B cell (primary cell): Measurements from ENCODE around the gene TEPSIN. TPM values are rescaled to one million over a fixed set of nuclear protein-coding genes. Genes with fewer than 3 reads are reported as not detected.

ENCODE experiments used
- ATAC-seq: fragments of 200-7000 bp; cut with Tn5 transposase; one replicate; pipeline ENCODE4 v1.10.0; 2021; ENCODE audit warnings: low read depth, mild to moderate bottlenecking, moderate number of reproducible peaks, moderate library complexity
- CTCF ChIA-PET: fragments of 350-600 bp; sonication (Branson Sonifier 250); formaldehyde crosslinking; loops from one replicate; lab custom pipeline; 2021; ENCODE audit warnings: antibody characterized with exemption, inconsistent platforms; lab: Charles Lee
- POLR2A ChIA-PET: fragments of 350-600 bp; sonication (Branson Sonifier 250); formaldehyde crosslinking; loops from one replicate; lab custom pipeline; 2021; ENCODE audit warnings: antibody characterized with exemption; lab: Charles Lee
- DNase-seq: peaks from one replicate; pipeline ENCODE4 v3.0.0; 2013
- H2AFZ ChIP-seq: 2 replicates; pipeline ENCODE4 v1.6.1; 2012; ENCODE audit warnings: mild to moderate bottlenecking, low read depth, low read length; ENCODE audit not compliant: insufficient read depth, poor library complexity, severe bottlenecking
- H3K27ac ChIP-seq, 2 donors: 1 replicate in 1 of 2; 2 replicates in 1 of 2; pipeline ENCODE4 v1.5.1; 2012 to 2013; ENCODE audit warnings: low read length in 2 of 2, mild to moderate bottlenecking in 2 of 2, moderate library complexity in 1 of 2
- H3K27me3 ChIP-seq, 4 experiments: fragments of 200-600 bp in 1 of 4; sonication (generic) in 1 of 4; replicated peaks in 1 of 4; 1 replicate in 2 of 4; 2 replicates in 2 of 4; pipeline versions ENCODE4 v1.6.1 to v1.7.0; 2013 to 2016; ENCODE audit warnings: low read length in 3 of 4, mild to moderate bottlenecking in 2 of 4, mixed read lengths in 1 of 4, moderate library complexity in 1 of 4; ENCODE audit not compliant: insufficient read depth in 4 of 4, control insufficient read depth in 3 of 4; ENCODE audit errors: control extremely low read depth in 1 of 4
- H3K36me3 ChIP-seq, 2 experiments: replicated peaks in 1 of 2; 1 replicate in 1 of 2; 2 replicates in 1 of 2; pipeline versions ENCODE4 v1.6.1 to v1.7.1; 2013; ENCODE audit warnings: low read length in 1 of 2; ENCODE audit not compliant: insufficient read depth in 2 of 2, control insufficient read depth in 1 of 2; ENCODE audit errors: control extremely low read depth in 1 of 2, extremely low read depth in 1 of 2
- H3K4me1 ChIP-seq, 2 donors: fragments of 200-600 bp in 1 of 2; sonication (generic) in 1 of 2; 1 replicate in 1 of 2; 2 replicates in 1 of 2; pipeline versions ENCODE4 v1.5.1 to v1.6.1; 2013 to 2017; ENCODE audit warnings: low read length in 2 of 2; ENCODE audit not compliant: control insufficient read depth in 2 of 2, insufficient read depth in 2 of 2
- H3K4me2 ChIP-seq: replicated peaks from 2 replicates; pipeline ENCODE3; 2012; ENCODE audit warnings: mild to moderate bottlenecking, low read depth, low read length; ENCODE audit not compliant: poor library complexity, severe bottlenecking
- H3K4me3 ChIP-seq, 5 experiments: fragments of 200-600 bp in 1 of 5; sonication (generic) in 1 of 5; 1 replicate in 3 of 5; 2 replicates in 2 of 5; pipeline versions ENCODE4 v1.5.1 to v1.7.0; 2011 to 2016; ENCODE audit warnings: low read length in 4 of 5, mild to moderate bottlenecking in 4 of 5, low read depth in 2 of 5, control low read depth in 1 of 5, moderate library complexity in 1 of 5; ENCODE audit not compliant: insufficient read depth in 1 of 5; ENCODE audit errors: control extremely low read depth in 1 of 5, extremely low read depth in 1 of 5
- H3K79me2 ChIP-seq: fragments of 200-600 bp; sonication (generic); one replicate; pipeline ENCODE4 v1.6.0; 2016; ENCODE audit warnings: low read length; ENCODE audit not compliant: control insufficient read depth, insufficient read depth
- H3K9ac ChIP-seq: fragments of 200-600 bp; sonication (generic); 2 replicates; pipeline ENCODE4 v1.6.1; 2017; ENCODE audit warnings: mild to moderate bottlenecking, low read length, moderate library complexity
- H3K9me3 ChIP-seq, 3 donors: one replicate each; pipeline versions ENCODE4 v1.6.1 to v1.7.1; 2013; ENCODE audit warnings: low read length in 2 of 3; ENCODE audit not compliant: control insufficient read depth in 2 of 3, insufficient read depth in 1 of 3; ENCODE audit errors: control extremely low read depth in 1 of 3
- H4K20me1 ChIP-seq: 2 replicates; pipeline ENCODE4 v1.6.0; 2012; ENCODE audit warnings: mild to moderate bottlenecking, low read length; ENCODE audit not compliant: insufficient read depth, control insufficient read depth, poor library complexity, severe bottlenecking
- H3K27ac Mint-ChIP-seq: one replicate; pipeline ENCODE4 v1.8.0; 2021; ENCODE audit warnings: mixed read lengths
- H3K27me3 Mint-ChIP-seq: one replicate; pipeline ENCODE4 v1.8.0; 2021; ENCODE audit warnings: mixed read lengths
- H3K4me1 Mint-ChIP-seq: one replicate; pipeline ENCODE4 v1.8.0; 2021; ENCODE audit warnings: mixed read lengths
- H3K4me3 Mint-ChIP-seq: one replicate; pipeline ENCODE4 v1.8.0; 2021; ENCODE audit warnings: mixed read lengths
- H3K9me3 Mint-ChIP-seq: one replicate; pipeline ENCODE4 v1.8.0; 2022; ENCODE audit warnings: mixed read lengths; ENCODE audit not compliant: insufficient read depth
- EZH2 ChIP-seq: IDR thresholded peaks from 2 replicates; pipeline ENCODE4 v1.6.1; 2012; ENCODE audit warnings: borderline replicate concordance, low read depth, mild to moderate bottlenecking, moderate library complexity, low read length; ENCODE audit not compliant: insufficient read depth, poor library complexity, severe bottlenecking
- WGBS: methylation state at CpG from one replicate; pipeline ENCODE4 v1.1.5; 2013; ENCODE audit warnings: missing lambda C conversion rate; ENCODE audit not compliant: insufficient coverage; 5-methylcytosine and 5-hydroxymethylcytosine counted together
- intact Hi-C: fragments of 100-400 bp; cut with micrococcal nuclease; formaldehyde crosslinking; loops from one replicate; pipeline ENCODE4 v1.10.0; 2022
- polyA plus RNA-seq: library from polyadenylated mRNA; depleted of rRNA; stranded (reverse); fragments of >200 nt; gene quantifications from 2 replicates; pipeline ENCODE4 v1.2.3, GENCODE V29; 2012
- total RNA-seq, 2 donors: library from RNA; stranded (reverse); fragments of 120-200 nt in 1 of 2; gene quantifications; 1 replicate in 1 of 2; 2 replicates in 1 of 2; pipeline versions ENCODE4 v1.2.3 to v1.2.4, GENCODE V29; 2013 to 2022
- TF ChIP-seq, protein P1 (sequence below): fragments of 200-600 bp; IDR thresholded peaks from one replicate; pipeline ENCODE4 v1.8.0; 2022; ENCODE audit warnings: antibody characterized with exemption, mild to moderate bottlenecking

The TEPSIN gene
- total and polyA plus RNA-seq, 2 donors (not counting 1 experiment from before 2014, with no cell fraction given) = 180 to 273 TPM

DNA sequence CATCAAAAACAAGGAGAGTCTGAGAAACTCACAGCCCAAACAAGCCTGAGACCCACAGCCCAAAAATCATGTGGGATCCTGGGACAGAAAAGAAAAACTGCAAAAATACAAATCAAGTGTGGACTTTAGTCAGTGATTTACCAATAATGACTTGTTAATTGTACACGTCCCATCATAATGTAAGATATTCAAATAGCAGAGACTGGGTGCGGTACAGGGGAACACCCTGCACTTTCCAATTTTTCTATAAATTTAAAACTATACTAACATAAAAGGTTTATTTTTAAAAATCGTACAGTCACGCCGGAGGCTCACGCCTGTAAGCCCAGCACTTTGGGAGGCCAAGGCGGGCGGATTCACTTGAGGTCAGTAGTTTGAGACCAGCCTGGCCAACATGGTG, 24.9 kb downstream of the TEPSIN start:
- no peaks in the 10 kb centered on the region for H3K9me3 ChIP-seq
- H3K4me2 ChIP-seq = no peak overlapping the region
- no peak overlapping the region for H3K27ac Mint-ChIP-seq
- no peaks in the 10 kb centered on the region for H3K27me3 ChIP-seq
- H3K27me3 Mint-ChIP-seq = no peaks in the 10 kb centered on the region
- intact Hi-C loops = no loop called here
- H3K4me1 Mint-ChIP-seq = peaks cover 8% of the 10 kb centered on the region
- no peaks in the 10 kb centered on the region for H4K20me1 ChIP-seq
- ChIA-PET POLR2A (no interaction called here), CTCF (no interaction called here)
- no peak overlapping the region for H3K27ac ChIP-seq
- no peaks in the 10 kb centered on the region for H3K9me3 Mint-ChIP-seq
- 96% methylated on average over 6 of the region's 8 CpGs for WGBS
- H3K4me3 ChIP-seq = no peak overlapping the region
- no peaks in the 10 kb centered on the region for H3K4me1 ChIP-seq
- peaks cover 0 to 8% of the 10 kb centered on the region in 2 experiments for H3K36me3 ChIP-seq
- H3K79me2 ChIP-seq = peaks cover 8% of the 10 kb centered on the region
- TF ChIP-seq, protein P1, sequence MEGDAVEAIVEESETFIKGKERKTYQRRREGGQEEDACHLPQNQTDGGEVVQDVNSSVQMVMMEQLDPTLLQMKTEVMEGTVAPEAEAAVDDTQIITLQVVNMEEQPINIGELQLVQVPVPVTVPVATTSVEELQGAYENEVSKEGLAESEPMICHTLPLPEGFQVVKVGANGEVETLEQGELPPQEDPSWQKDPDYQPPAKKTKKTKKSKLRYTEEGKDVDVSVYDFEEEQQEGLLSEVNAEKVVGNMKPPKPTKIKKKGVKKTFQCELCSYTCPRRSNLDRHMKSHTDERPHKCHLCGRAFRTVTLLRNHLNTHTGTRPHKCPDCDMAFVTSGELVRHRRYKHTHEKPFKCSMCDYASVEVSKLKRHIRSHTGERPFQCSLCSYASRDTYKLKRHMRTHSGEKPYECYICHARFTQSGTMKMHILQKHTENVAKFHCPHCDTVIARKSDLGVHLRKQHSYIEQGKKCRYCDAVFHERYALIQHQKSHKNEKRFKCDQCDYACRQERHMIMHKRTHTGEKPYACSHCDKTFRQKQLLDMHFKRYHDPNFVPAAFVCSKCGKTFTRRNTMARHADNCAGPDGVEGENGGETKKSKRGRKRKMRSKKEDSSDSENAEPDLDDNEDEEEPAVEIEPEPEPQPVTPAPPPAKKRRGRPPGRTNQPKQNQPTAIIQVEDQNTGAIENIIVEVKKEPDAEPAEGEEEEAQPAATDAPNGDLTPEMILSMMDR = no peak
- no peak for TF ChIP-seq EZH2
- H2AFZ ChIP-seq = no peak overlapping the region
- H3K4me3 Mint-ChIP-seq = no peak overlapping the region
- ATAC-seq (no peak), DNase-seq (no peak)
- H3K9ac ChIP-seq = no peak overlapping the region

DNA sequence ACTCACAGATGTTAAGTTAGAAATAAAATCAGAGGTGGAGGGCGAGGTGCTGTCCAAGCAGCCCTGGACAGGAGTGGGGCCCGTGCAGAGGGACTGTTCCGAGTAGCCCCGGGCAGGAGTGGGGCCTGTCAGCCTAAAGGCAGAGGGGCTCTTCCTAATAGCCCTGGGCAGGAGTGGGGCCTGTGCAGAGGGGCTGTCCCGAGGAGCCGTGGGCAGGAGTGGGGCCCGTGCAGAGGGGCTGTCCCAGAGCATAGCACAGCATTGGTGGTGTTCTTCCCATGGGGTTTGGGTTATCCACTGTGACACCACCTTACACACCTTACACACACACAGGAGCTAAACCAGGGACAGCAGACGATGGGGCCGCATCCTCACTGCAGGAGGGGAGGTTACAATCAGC, 26.5 kb downstream of the TEPSIN start:
- WGBS = 62% methylated on average over 4 of the region's 9 CpGs
- H3K79me2 ChIP-seq = peaks cover 22% of the 10 kb centered on the region
- no peak overlapping the region for H3K4me2 ChIP-seq
- no peak overlapping the region for H3K27ac Mint-ChIP-seq
- H3K4me3 Mint-ChIP-seq = no peak overlapping the region
- no peaks in the 10 kb centered on the region for H3K27me3 ChIP-seq
- no peak overlapping the region for H2AFZ ChIP-seq
- peaks cover 3% of the 10 kb centered on the region in 2 donors for H3K4me1 ChIP-seq
- H3K9me3 ChIP-seq = no peaks in the 10 kb centered on the region
- H3K36me3 ChIP-seq = peaks cover 0 to 5% of the 10 kb centered on the region in 2 experiments
- CTCF ChIA-PET = no interaction called here
- intact Hi-C loops = no loop called here
- no peak for TF ChIP-seq EZH2
- TF ChIP-seq, protein P1 = no peak
- H3K27ac ChIP-seq = no peak overlapping the region
- no peaks in the 10 kb centered on the region for H4K20me1 ChIP-seq
- no peak overlapping the region for H3K9ac ChIP-seq
- no peak overlapping the region for H3K4me3 ChIP-seq
- peaks cover 12% of the 10 kb centered on the region for H3K4me1 Mint-ChIP-seq
- no peaks in the 10 kb centered on the region for H3K27me3 Mint-ChIP-seq
- POLR2A ChIA-PET = no interaction called here
- no peak for ATAC-seq
- H3K9me3 Mint-ChIP-seq = no peaks in the 10 kb centered on the region
- DNase-seq = no peak
